ENCODE results near the gene EPHA4. TPM values are rescaled to one million over a fixed set of nuclear protein-coding genes. Genes with fewer than 3 reads are reported as not detected.

Gene EPHA4
- total and polyA plus RNA-seq, 11 donors, result 4.2 to 35.2 (median 19.5) TPM

DNA sequence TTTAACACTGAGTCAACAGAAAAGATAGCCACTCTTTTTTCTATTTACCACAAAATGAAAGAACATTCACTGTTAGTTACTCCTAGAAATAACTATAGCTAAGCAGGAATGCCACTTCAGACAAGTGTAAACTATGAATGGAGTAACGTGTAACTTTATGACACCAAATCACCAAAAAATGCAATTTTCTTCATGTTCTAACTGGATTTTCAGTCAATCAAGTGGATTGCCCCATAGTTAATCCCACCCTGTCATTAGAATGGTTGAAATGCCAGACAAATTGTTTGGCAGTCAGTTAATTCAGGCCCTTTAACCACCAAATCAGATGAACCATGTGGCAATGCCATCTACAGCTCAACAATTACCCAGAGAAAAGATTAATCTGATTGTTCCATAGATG is 9.9 kb downstream of the EPHA4 start:
- Histone ChIP-seq H3K4me3 (no peak overlapping the region), H3K4me1 (peaks cover 0 to 55% (median 6%) of the 10 kb centered on the region in 12 donors), H3K27me3 (peaks cover 0 to 2% (median 0%) of the 10 kb centered on the region in 9 donors), H3K9me3 (no peaks in the 10 kb centered on the region), H3K36me3 (peaks cover 0 to 11% (median 5%) of the 10 kb centered on the region in 9 donors), H3K27ac (no peak overlapping the region)
- DNase-seq (no peak), ATAC-seq (no peak)
- intact Hi-C loops (cut with DNase I), result loop anchor here in 3 of 10 donors (10.0 kb wide), 2 partner anchors 97 to 117 kb away; no protein-coding TSS in a partner anchor
- WGBS, 4 donors, result 86 to 97% (median 93%) methylated on average over 1 of the region's 1 CpG
- TF ChIP-seq POLR2A (IDR thresholded peaks at IDR 0.05), result no peak
- TF ChIP-seq, protein P1, sequence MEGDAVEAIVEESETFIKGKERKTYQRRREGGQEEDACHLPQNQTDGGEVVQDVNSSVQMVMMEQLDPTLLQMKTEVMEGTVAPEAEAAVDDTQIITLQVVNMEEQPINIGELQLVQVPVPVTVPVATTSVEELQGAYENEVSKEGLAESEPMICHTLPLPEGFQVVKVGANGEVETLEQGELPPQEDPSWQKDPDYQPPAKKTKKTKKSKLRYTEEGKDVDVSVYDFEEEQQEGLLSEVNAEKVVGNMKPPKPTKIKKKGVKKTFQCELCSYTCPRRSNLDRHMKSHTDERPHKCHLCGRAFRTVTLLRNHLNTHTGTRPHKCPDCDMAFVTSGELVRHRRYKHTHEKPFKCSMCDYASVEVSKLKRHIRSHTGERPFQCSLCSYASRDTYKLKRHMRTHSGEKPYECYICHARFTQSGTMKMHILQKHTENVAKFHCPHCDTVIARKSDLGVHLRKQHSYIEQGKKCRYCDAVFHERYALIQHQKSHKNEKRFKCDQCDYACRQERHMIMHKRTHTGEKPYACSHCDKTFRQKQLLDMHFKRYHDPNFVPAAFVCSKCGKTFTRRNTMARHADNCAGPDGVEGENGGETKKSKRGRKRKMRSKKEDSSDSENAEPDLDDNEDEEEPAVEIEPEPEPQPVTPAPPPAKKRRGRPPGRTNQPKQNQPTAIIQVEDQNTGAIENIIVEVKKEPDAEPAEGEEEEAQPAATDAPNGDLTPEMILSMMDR (IDR thresholded peaks at IDR 0.05), result no peak

DNA sequence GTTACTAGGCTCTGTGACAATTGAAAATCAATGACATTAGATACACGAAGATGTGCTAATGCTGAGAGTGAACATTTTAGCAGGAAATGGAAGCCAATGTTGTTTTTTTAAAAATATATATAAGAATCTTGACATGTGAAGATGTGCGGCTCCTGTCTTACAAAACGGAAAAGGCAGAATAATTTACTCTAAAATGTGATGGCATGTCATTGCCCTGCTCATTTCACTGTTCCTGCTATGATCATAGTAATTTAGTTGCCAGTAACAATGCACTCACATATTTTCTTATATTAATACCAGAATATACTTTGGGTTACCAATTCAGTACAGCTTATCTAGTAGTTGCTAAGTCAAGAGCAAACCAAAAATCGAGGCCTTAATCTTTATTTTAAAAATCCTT is 10.3 kb downstream of the EPHA4 start:
- 88 to 90% (median 88%) methylated on average over 4 of the region's 4 CpGs for WGBS, 4 donors
- intact Hi-C loops (cut with DNase I), result loop anchor here in 3 of 10 donors (10.0 kb wide), 2 partner anchors 97 to 117 kb away; no protein-coding TSS in a partner anchor

GRCh38 chr2:221559991-221560390 is 12.1 kb downstream of the EPHA4 start:
- Histone ChIP-seq H3K27ac (no peak overlapping the region), H3K4me1 (peaks cover 0 to 49% (median 11%) of the 10 kb centered on the region in 12 donors), H3K4me3 (no peak overlapping the region), H3K27me3 (no peaks in the 10 kb centered on the region), H3K9me3 (no peaks in the 10 kb centered on the region), H3K36me3 (peaks cover 0 to 11% (median 5%) of the 10 kb centered on the region in 9 donors)
- intact Hi-C loops (cut with DNase I), result loop anchor here in 3 of 10 donors (10.0 kb wide), 2 partner anchors 95 to 115 kb away; no protein-coding TSS in a partner anchor
- WGBS, 4 donors, result 74 to 81% (median 78%) methylated on average over 5 of the region's 5 CpGs
- no peak for TF ChIP-seq POLR2A (IDR thresholded peaks at IDR 0.05)
- TF ChIP-seq, protein P1 (IDR thresholded peaks at IDR 0.05), result no peak
- ATAC-seq, result no peak
- DNase-seq, result no peak

More for the DNA sequence above, 10.3 kb downstream of the EPHA4 start:
- Histone ChIP-seq H3K27me3 (no peaks in the 10 kb centered on the region), H3K4me1 (peaks cover 0 to 52% (median 4%) of the 10 kb centered on the region in 12 donors), H3K36me3 (peaks cover 0 to 11% (median 5%) of the 10 kb centered on the region in 9 donors), H3K27ac (no peak overlapping the region), H3K9me3 (no peaks in the 10 kb centered on the region), H3K4me3 (no peak overlapping the region)
- TF ChIP-seq POLR2A (IDR thresholded peaks at IDR 0.05), result no peak
- TF ChIP-seq, protein P1 (IDR thresholded peaks at IDR 0.05), result no peak
- ATAC-seq, result no peak
- no peak for DNase-seq

- ATAC-seq (no peak), DNase-seq (no peak)
- Histone ChIP-seq H3K4me1 (peaks cover 0 to 55% (median 20%) of the 10 kb centered on the region in 12 donors), H3K27ac (no peak overlapping the region), H3K27me3 (no peaks in the 10 kb centered on the region), H3K36me3 (peaks cover 0 to 3% (median 0%) of the 10 kb centered on the region in 9 donors), H3K9me3 (no peaks in the 10 kb centered on the region), H3K4me3 (no peak overlapping the region)
- intact Hi-C loops (cut with DNase I), result no loop called here
- TF ChIP-seq, protein P1 (IDR thresholded peaks at IDR 0.05), result no peak
- no peak for TF ChIP-seq POLR2A (IDR thresholded peaks at IDR 0.05)
- 88 to 94% (median 93%) methylated on average over 3 of the region's 3 CpGs for WGBS, 4 donors
Measured at GRCh38 chr2:221558107-221558506, 14.0 kb downstream of the EPHA4 start.
